Ovary (tissue), 3 donors: ENCODE data around the gene OR2T10.
"Not testable (repeated sequence)": the region's sequence is repeated elsewhere in the genome, so short reads cannot be mapped to it uniquely, and the experiment has no call there.

Experiments
- EP300 ChIP-seq: sonication (generic); formaldehyde crosslinking; IDR thresholded peaks from one replicate; pipeline ENCODE4 v1.6.1; 2017; ENCODE audit warnings: antibody characterized with exemption
- POLR2A ChIP-seq: fragments of 450-650 bp; IDR thresholded peaks from one replicate; pipeline ENCODE4 v1.6.1; 2017; ENCODE audit warnings: antibody characterized with exemption, mild to moderate bottlenecking, moderate library complexity
- TF ChIP-seq, protein P1 (sequence below), 3 donors: fragments of 450-650 bp in 2 of 3; fragments of 200-600 bp in 1 of 3; IDR thresholded peaks; one replicate each; pipeline versions ENCODE4 v1.5.1 to v1.8.0; 2016 to 2022; ENCODE audit warnings: antibody characterized with exemption in 3 of 3, mild to moderate bottlenecking in 1 of 3
- donor health status: DM: no; HTN: no; CAD: no.

DNA sequence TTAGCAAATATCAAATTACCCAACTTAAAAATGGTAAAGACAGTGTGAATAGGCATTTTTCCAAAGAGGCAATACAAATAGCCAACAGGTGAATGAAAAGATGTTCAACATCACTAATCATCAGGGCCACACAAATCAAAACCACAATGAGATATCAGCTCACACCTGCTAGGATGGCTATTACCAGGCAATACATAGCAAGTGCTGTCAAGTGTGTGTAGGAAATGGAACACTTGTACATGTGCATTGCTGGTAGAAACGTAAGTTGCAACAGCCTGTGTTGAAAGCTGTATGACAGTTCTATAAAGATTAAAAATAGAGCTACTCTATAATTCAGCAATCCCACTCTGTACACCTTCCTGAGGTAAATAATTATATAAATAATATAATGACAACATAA is 25.5 kb downstream of the OR2T10 start:
- TF ChIP-seq, protein P1, sequence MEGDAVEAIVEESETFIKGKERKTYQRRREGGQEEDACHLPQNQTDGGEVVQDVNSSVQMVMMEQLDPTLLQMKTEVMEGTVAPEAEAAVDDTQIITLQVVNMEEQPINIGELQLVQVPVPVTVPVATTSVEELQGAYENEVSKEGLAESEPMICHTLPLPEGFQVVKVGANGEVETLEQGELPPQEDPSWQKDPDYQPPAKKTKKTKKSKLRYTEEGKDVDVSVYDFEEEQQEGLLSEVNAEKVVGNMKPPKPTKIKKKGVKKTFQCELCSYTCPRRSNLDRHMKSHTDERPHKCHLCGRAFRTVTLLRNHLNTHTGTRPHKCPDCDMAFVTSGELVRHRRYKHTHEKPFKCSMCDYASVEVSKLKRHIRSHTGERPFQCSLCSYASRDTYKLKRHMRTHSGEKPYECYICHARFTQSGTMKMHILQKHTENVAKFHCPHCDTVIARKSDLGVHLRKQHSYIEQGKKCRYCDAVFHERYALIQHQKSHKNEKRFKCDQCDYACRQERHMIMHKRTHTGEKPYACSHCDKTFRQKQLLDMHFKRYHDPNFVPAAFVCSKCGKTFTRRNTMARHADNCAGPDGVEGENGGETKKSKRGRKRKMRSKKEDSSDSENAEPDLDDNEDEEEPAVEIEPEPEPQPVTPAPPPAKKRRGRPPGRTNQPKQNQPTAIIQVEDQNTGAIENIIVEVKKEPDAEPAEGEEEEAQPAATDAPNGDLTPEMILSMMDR (IDR thresholded peaks at IDR 0.05) = not testable (repeated sequence)
- TF ChIP-seq POLR2A, EP300: not testable (repeated sequence)
